Kidney epithelial cell (primary cell): ENCODE results near the gene RALGPS2. TPM values are rescaled to one million over a fixed set of nuclear protein-coding genes. Genes with fewer than 3 reads are reported as not detected.

Experiments
- DNase-seq: peaks from one replicate; pipeline ENCODE4 v3.0.0-alpha.2; 2010; ENCODE audit warnings: low read depth
- H3K27me3 ChIP-seq: 2 replicates; pipeline ENCODE4 v1.6.0; 2011; ENCODE audit warnings: low read length; ENCODE audit not compliant: control insufficient read depth, insufficient read depth
- H3K36me3 ChIP-seq: 2 replicates; pipeline ENCODE4 v1.5.1; 2011; ENCODE audit warnings: low read length; ENCODE audit not compliant: control insufficient read depth, insufficient read depth
- H3K4me3 ChIP-seq: 2 replicates; pipeline ENCODE4 v1.5.1; 2011; ENCODE audit warnings: low read depth, mild to moderate bottlenecking, control low read depth, low read length
- total RNA-seq: library from RNA; depleted of rRNA; stranded (reverse); fragments of >200 nt; gene quantifications from 2 replicates; pipeline ENCODE4 v1.2.3, GENCODE V29; 2015
- TF ChIP-seq, protein P1 (sequence below): IDR thresholded peaks from 2 replicates; pipeline ENCODE4 v1.5.1; 2011; ENCODE audit warnings: mild to moderate bottlenecking, moderate library complexity, low read length, control low read depth, inconsistent platforms; ENCODE audit not compliant: insufficient read depth, poor library complexity, severe bottlenecking

The RALGPS2 gene
- total RNA-seq, 1 donor from 2014 or later: 11.6 TPM

DNA sequence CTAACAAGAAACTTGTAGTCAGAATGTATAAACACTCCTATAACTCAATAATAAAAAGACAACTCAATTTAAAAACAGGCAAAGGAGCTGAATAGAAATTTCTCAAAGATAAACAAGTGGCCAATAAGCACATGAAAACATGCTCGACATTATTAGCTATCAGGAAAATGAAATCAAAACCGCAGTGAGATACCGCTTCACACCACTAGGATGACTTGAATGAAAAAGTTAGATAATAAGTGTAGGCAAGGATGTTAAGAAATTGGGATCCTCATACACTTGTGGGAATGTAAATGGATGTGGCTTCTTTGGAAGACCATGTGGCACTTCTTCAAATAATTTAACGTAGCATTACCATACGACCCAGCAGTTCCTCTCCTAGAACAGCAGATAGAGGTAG lies 8.9 kb downstream of the RALGPS2 start:
- H3K36me3 ChIP-seq: no peaks in the 10 kb centered on the region
- no peak overlapping the region for H3K4me3 ChIP-seq
- H3K27me3 ChIP-seq: no peaks in the 10 kb centered on the region
- TF ChIP-seq, protein P1, sequence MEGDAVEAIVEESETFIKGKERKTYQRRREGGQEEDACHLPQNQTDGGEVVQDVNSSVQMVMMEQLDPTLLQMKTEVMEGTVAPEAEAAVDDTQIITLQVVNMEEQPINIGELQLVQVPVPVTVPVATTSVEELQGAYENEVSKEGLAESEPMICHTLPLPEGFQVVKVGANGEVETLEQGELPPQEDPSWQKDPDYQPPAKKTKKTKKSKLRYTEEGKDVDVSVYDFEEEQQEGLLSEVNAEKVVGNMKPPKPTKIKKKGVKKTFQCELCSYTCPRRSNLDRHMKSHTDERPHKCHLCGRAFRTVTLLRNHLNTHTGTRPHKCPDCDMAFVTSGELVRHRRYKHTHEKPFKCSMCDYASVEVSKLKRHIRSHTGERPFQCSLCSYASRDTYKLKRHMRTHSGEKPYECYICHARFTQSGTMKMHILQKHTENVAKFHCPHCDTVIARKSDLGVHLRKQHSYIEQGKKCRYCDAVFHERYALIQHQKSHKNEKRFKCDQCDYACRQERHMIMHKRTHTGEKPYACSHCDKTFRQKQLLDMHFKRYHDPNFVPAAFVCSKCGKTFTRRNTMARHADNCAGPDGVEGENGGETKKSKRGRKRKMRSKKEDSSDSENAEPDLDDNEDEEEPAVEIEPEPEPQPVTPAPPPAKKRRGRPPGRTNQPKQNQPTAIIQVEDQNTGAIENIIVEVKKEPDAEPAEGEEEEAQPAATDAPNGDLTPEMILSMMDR: no peak
- DNase-seq: no peak

DNA sequence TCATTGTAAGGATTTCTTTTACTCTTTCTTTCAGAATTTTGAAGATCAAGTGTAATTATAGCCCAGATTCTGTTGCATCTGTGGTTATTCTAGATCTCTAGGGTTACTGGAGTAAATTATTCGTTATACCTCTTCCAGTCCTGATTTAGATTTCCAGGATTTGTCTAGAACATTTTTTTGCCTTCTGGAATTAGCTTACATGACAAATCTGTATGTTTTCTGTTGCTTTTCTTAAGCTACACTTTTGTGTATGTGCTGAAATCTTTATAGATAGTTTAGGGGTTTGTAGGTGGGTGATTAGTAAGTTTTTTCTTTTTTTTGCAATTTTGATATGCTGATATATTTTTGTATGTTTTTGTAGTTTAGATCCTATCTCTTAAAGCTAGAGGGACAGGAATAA lies 13.7 kb downstream of the RALGPS2 start:
- no peak overlapping the region for H3K4me3 ChIP-seq
- TF ChIP-seq, protein P1: no peak
- H3K36me3 ChIP-seq: no peaks in the 10 kb centered on the region
- no peak for DNase-seq
- H3K27me3 ChIP-seq: no peaks in the 10 kb centered on the region

DNA sequence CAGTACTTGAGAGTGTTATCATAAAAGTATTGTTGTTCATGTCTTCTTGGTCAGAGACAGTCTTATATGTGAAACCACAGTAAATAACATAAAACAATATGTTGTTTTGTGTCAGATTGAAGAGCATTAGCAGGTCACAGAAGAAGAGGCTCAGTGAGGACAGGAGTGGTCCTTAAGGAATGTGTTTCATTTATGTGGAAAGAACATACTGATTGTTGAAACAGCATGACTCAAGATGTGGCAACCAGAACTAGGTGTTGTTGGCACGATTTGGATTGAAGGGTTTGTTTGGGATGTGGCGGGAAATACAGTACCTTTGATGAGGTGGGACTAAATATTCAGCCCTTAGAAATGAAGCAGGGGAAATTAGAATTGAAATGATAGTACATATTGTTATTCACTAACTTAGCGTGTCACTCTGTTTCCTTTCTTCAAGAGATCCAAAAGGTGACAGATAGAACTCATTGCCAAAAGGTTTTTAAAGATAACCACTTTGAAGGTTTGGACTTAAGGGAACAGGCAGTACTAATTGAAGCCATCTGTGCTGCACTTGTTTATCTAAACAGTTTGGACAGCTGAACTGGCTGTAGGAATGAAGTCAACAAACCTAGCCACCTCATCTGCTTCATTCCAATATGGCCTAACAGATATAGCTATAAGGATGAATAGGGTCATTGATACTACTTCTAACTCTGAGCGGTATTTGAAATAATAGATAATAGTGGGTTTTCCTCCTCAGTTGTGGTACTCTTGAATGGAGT lies 14.4 kb downstream of the RALGPS2 start:
- Histone ChIP-seq H3K4me3 (no peak overlapping the region), H3K27me3 (no peaks in the 10 kb centered on the region), H3K36me3 (no peaks in the 10 kb centered on the region)
- TF ChIP-seq, protein P1: no peak
- no peak for DNase-seq

DNA sequence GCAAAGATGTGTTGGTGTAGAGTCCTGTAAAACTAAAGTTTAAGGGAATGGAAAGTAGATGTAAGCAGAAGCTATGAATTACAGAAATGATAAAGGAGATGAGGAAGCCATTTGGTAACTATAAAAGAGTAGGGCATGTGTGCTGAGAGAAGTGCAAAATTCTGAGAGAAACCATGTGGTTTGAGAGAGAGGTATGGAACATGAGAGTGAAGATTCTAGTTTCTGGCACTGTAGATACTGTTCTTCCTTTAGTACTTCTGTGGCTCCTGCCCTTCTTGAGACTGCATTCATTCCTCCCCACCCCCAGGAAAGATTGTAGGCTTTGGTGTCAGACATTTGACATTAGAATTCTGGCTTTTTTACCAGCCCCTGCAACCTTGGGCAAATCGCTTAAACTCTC lies 15.4 kb downstream of the RALGPS2 start:
- no peak for DNase-seq
- H3K27me3 ChIP-seq: no peaks in the 10 kb centered on the region
- TF ChIP-seq, protein P1: no peak
- no peak overlapping the region for H3K4me3 ChIP-seq
- H3K36me3 ChIP-seq: no peaks in the 10 kb centered on the region

DNA sequence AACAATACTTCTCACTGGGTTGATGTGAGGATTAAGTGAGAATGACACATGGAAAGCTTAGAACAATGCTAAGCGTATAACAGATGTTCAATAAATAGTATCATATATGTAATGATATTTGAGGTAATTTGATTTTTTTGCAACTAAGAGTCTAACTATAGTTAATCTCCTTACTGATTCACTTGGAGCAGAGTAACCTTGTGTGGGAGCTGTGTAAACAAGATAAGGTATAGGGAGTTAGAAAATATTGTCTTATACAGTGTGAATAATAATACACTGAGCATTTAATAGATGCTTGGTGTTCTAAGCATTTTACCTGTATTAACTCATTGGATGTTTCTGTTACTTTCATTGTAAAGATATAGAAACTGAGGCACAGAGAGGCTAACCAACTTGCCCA lies 15.9 kb downstream of the RALGPS2 start:
- TF ChIP-seq, protein P1: no peak

DNA sequence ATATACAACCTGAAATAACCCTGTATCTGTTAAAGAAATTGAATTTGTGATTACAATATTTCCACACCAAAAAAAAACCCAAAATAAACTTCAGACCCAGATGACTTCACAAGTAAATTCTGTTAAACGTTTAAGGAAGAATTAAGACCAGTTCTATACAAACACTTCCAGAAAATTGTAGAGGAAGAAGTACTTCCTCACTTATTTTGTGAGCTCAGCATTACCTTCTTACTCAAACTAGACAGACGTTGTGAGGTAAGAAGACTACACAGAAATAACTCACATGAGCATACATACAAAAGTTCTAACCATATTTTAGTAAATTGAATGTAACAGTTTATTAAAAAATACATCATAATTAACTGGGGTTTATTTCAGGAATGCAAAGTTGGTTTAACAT lies 18.8 kb downstream of the RALGPS2 start:
- DNase-seq: no peak
- TF ChIP-seq, protein P1: no peak
- H3K27me3 ChIP-seq: no peaks in the 10 kb centered on the region
- no peak overlapping the region for H3K4me3 ChIP-seq
- H3K36me3 ChIP-seq: no peaks in the 10 kb centered on the region

More for the DNA sequence above, 15.9 kb downstream of the RALGPS2 start:
- no peak for DNase-seq
- Histone ChIP-seq H3K36me3 (no peaks in the 10 kb centered on the region), H3K27me3 (no peaks in the 10 kb centered on the region), H3K4me3 (no peak overlapping the region)
